ENCODE measurements around the gene SLC1A2. TPM values are rescaled to one million over a fixed set of nuclear protein-coding genes. Genes with fewer than 3 reads are reported as not detected.

The SLC1A2 gene
- total RNA-seq, 4 donors from 2014 or later: 1.0 to 11.5 (median 5.0) TPM

DNA sequence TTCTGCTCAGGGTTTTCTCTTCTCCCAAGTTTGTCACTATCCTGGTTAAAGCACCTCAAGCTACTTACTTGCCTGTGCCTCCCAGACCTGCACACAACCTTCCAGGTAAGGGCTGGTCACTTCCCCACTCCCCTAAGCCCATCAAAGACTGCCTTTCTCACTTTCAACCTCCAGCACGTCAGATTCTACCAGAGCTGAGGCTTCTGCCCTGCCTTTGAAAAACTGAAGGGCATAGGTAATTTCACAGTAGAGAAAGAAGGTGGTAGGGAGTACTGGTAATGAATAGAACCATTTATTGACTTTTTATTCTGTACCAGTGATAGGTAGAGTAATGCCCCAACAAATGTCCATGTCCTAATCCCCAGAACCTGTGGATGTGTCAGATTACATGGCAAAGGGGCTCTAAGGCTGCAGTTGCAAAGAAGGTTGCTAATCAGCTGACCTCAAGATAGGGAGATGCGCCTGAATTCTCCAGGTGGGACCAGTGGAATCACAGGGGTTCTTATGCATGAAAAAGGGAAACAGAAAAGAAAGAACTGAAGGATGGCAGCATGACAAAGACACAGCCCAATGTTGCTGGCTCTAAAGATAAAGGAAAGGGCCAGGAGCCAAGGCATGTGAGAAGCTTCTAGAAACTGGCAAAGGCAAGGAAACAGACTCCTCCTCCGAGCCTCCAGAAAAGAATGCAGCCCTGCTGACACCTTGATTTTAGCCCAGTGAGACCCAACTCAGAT is 89.0 kb downstream of the SLC1A2 start:
- Histone ChIP-seq H3K4me3 (no peak overlapping the region), H3K27me3 (no peaks in the 10 kb centered on the region), H3K36me3 (no peaks in the 10 kb centered on the region), H3K27ac (no peak overlapping the region), H3K4me1 (no peaks in the 10 kb centered on the region), H3K9me3 (no peaks in the 10 kb centered on the region)
- no peak for DNase-seq
- no peak for TF ChIP-seq POLR2A (IDR thresholded peaks at IDR 0.05)
- no peak for TF ChIP-seq CTCF (IDR thresholded peaks at IDR 0.05)
- intact Hi-C loops (cut with DNase I; ENCODE audit: low total_unique reads): no loop called here

DNA sequence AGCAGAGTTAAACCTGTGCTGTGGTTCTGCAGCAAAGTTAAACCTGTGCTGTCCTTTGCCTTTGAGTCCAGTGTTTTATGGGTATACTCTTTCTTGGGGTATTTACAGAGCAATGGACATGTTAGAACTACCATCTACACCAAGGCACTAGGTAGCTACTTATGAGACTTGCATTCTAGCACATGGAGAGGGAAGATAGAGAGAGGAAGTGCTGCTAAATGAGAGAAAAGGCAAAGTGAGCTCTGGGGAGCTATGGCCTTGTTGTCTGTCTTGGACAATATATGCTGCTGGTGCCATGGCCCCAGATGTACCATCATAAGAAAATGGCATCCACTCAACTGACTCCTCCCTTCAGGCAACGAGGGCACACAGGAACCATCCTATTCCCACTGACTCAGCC is 91.5 kb downstream of the SLC1A2 start:
- no peak for DNase-seq
- Histone ChIP-seq H3K27me3 (no peaks in the 10 kb centered on the region), H3K4me1 (no peaks in the 10 kb centered on the region), H3K4me3 (no peak overlapping the region), H3K27ac (no peak overlapping the region), H3K36me3 (no peaks in the 10 kb centered on the region), H3K9me3 (no peaks in the 10 kb centered on the region)
- intact Hi-C loops (cut with DNase I; ENCODE audit: low total_unique reads): no loop called here
- TF ChIP-seq POLR2A (IDR thresholded peaks at IDR 0.05) (no peak), CTCF (IDR thresholded peaks at IDR 0.05) (no peak)

DNA sequence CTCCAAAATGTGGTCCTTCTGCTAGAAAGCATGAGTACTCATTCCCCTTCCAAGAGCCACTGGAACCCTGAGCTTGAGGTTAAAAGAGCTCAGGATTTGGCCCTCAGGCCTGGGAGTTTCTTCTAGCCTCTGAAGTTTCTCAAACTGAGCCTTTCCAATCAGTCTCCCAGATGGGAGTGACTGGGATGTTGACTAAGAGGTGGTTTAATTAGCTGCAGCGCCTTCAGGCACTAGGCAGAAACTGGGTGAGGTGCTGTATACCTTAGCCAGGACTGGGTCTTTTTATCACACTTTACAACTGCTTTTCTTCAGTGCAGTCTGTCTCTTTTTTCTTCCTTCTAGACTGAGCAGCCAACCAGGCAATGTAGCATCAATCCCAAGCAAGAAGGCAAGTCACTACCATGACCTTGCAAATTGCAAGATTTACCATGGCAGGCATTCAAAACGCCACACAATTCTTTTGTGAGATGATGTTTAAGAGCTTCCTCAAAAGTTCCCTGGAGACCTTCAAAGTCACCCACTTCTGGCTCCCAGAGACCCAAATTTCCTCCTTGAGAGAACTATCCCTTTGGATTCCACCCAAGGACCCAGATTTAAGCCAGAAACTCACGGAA is 93.0 kb downstream of the SLC1A2 start:
- no peak for DNase-seq
- Histone ChIP-seq H3K27me3 (no peaks in the 10 kb centered on the region), H3K4me1 (no peaks in the 10 kb centered on the region), H3K4me3 (no peak overlapping the region), H3K36me3 (no peaks in the 10 kb centered on the region), H3K27ac (no peak overlapping the region), H3K9me3 (no peaks in the 10 kb centered on the region)
- no peak for TF ChIP-seq POLR2A (IDR thresholded peaks at IDR 0.05)
- TF ChIP-seq CTCF (IDR thresholded peaks at IDR 0.05): no peak
- intact Hi-C loops (cut with DNase I; ENCODE audit: low total_unique reads): no loop called here

GRCh38 chr11:35324981-35325380 is 94.4 kb downstream of the SLC1A2 start:
- Histone ChIP-seq H3K36me3 (no peaks in the 10 kb centered on the region), H3K27ac (no peak overlapping the region), H3K4me3 (no peak overlapping the region), H3K27me3 (no peaks in the 10 kb centered on the region), H3K4me1 (no peaks in the 10 kb centered on the region), H3K9me3 (no peaks in the 10 kb centered on the region)
- intact Hi-C loops (cut with DNase I; ENCODE audit: low total_unique reads): no loop called here
- TF ChIP-seq POLR2A (IDR thresholded peaks at IDR 0.05) (no peak), CTCF (IDR thresholded peaks at IDR 0.05) (no peak)
- no peak for DNase-seq

DNA sequence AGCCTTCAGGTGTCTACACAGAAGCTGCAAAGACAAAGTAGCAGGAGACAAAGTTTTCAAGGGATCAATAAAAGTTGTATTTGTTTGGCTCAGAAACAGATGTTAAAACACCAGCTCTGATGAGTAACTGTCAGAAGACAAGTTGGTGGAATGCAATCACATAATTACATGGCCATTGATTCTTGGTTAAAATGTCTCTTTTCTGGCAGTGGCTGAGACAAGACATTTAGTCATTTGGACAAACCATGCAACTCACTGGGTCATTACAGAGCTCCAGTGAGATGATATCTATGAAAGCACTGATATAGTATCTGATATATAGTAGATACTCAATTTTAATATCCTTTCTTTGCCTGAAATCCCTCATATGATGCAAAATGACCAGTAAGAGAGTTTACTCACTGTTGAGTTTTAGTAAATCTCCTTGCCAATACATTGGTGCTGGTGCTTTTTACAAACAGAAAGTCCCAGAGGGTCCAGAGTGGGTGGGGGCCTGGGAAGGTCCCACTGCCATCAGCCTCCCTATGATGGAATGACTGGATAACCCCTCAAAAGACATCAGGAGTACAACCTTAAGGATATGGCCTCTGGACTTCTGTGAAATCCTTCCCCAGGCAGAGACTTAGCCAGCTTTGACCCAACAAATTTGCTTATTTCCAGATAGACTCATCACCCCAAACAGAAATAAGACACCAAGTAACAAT is 95.0 kb downstream of the SLC1A2 start:
- H3K27ac ChIP-seq: no peak overlapping the region
- no peaks in the 10 kb centered on the region for H3K4me1 ChIP-seq
- no peak for DNase-seq
- intact Hi-C loops (cut with DNase I; ENCODE audit: low total_unique reads): no loop called here
- no peaks in the 10 kb centered on the region for H3K27me3 ChIP-seq
- no peaks in the 10 kb centered on the region for H3K36me3 ChIP-seq
- no peak overlapping the region for H3K4me3 ChIP-seq
- TF ChIP-seq CTCF (IDR thresholded peaks at IDR 0.05) (no peak), POLR2A (IDR thresholded peaks at IDR 0.05) (no peak)
- H3K9me3 ChIP-seq: no peaks in the 10 kb centered on the region

Measured in uterus (tissue), 4 donors.